Fibroblast of lung (primary cell): ENCODE results near the gene ASTN2. TPM values are rescaled to one million over a fixed set of nuclear protein-coding genes. Genes with fewer than 3 reads are reported as not detected.

Experiments
- DNase-seq, 2 donors: peaks; one replicate each; pipeline versions ENCODE4 v3.0.0 to v3.0.0-alpha.2; 2010; ENCODE audit warnings: low read depth in 2 of 2
- H2AFZ ChIP-seq: 2 replicates; pipeline ENCODE4 v1.5.1; 2012; ENCODE audit warnings: low read length, control low read depth, inconsistent platforms
- H3K27ac ChIP-seq: 2 replicates; pipeline ENCODE4 v1.5.1; 2011; ENCODE audit warnings: low read length, control low read depth; ENCODE audit not compliant: insufficient read depth
- H3K27me3 ChIP-seq: 2 replicates; pipeline ENCODE4 v1.5.1; 2011; ENCODE audit warnings: mild to moderate bottlenecking, low read length; ENCODE audit not compliant: control insufficient read depth, insufficient read depth
- H3K36me3 ChIP-seq: 2 replicates; pipeline ENCODE4 v1.5.1; 2011; ENCODE audit warnings: low read length; ENCODE audit not compliant: control insufficient read depth, insufficient read depth
- H3K4me1 ChIP-seq: 2 replicates; pipeline ENCODE4 v1.5.1; 2011; ENCODE audit warnings: low read length; ENCODE audit not compliant: control insufficient read depth, insufficient read depth; ENCODE audit errors: extremely low read depth
- H3K4me2 ChIP-seq: 2 replicates; pipeline ENCODE4 v1.5.1; 2011; ENCODE audit warnings: low read length, control low read depth; ENCODE audit not compliant: insufficient read depth; ENCODE audit errors: extremely low read depth
- H3K4me3 ChIP-seq, 4 experiments: fragments of 200-600 bp in 1 of 4; sonication (generic) in 1 of 4; replicated peaks in 1 of 4; 2 replicates each; pipeline ENCODE4 v1.5.1; 2011 to 2016; ENCODE audit warnings: low read length in 4 of 4, low read depth in 3 of 4, mild to moderate bottlenecking in 3 of 4, control low read depth in 2 of 4, inconsistent platforms in 1 of 4, mixed read lengths in 1 of 4; ENCODE audit not compliant: insufficient read depth in 1 of 4; ENCODE audit errors: control extremely low read depth in 1 of 4
- H3K79me2 ChIP-seq: 2 replicates; pipeline ENCODE4 v1.5.1; 2012; ENCODE audit warnings: mild to moderate bottlenecking, low read length, inconsistent platforms; ENCODE audit not compliant: control insufficient read depth, insufficient read depth
- H3K9ac ChIP-seq: 2 replicates; pipeline ENCODE4 v1.5.1; 2011; ENCODE audit warnings: mild to moderate bottlenecking, low read length, control low read depth; ENCODE audit not compliant: insufficient read depth
- H3K9me3 ChIP-seq: 2 replicates; pipeline ENCODE4 v1.5.1; 2012; ENCODE audit warnings: low read depth, low read length; ENCODE audit not compliant: control insufficient read depth, insufficient read depth
- H4K20me1 ChIP-seq: 2 replicates; pipeline ENCODE4 v1.5.1; 2011; ENCODE audit warnings: low read length; ENCODE audit not compliant: control insufficient read depth, insufficient read depth; ENCODE audit errors: extremely low read depth
- EZH2 ChIP-seq: IDR thresholded peaks from 2 replicates; pipeline ENCODE4 v1.5.1; 2012; ENCODE audit warnings: low read length, control low read depth, mild to moderate bottlenecking; ENCODE audit errors: missing control alignments
- polyA plus RNA-seq, 2 donors: library from polyadenylated mRNA; depleted of rRNA in 1 of 2; stranded (reverse) in 1 of 2; unstranded in 1 of 2; fragments of >200 nt; gene quantifications; 2 replicates each; pipeline ENCODE4 v1.2.1, GENCODE V29; 2011 to 2012; ENCODE audit warnings: missing spikeins in 1 of 2
- total RNA-seq: library from RNA; depleted of rRNA; stranded (reverse); fragments of >200 nt; gene quantifications from 2 replicates; pipeline ENCODE4 v1.2.1, GENCODE V29; 2014
- TF ChIP-seq, protein P1 (sequence below), 2 donors: IDR thresholded peaks in 1 of 2; conservative IDR thresholded peaks in 1 of 2; 1 replicate in 1 of 2; 2 replicates in 1 of 2; pipeline ENCODE4 v1.5.1; 2011 to 2012; ENCODE audit warnings: low read length in 2 of 2, control low read depth in 1 of 2, inconsistent platforms in 1 of 2, low read depth in 1 of 2, mild to moderate bottlenecking in 1 of 2

Gene ASTN2
- total and polyA plus RNA-seq, 2 donors (not counting 1 experiment from before 2014, with no cell fraction given), result 2.2 to 19.2 TPM

DNA sequence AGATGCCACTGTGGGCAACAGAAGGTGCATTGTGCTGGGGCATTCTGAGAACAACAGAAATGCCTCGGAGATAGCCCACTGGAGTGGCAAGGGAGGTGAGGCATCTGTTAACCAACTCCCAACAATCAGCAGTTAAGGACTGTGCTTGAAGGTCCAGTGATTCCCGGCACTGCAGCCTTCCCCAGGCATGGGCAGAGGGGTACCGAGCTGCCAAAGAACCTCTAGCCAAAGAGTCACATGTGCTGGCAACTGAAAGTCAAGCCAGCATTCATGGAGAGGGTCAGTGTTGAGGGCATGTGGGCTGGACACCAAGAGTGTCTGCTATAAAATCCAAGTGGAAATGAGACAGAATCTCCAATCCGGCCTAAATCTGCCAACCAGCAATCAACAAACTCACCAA lies 149.6 kb downstream of the ASTN2 start:
- no peak for TF ChIP-seq EZH2
- TF ChIP-seq, protein P1, sequence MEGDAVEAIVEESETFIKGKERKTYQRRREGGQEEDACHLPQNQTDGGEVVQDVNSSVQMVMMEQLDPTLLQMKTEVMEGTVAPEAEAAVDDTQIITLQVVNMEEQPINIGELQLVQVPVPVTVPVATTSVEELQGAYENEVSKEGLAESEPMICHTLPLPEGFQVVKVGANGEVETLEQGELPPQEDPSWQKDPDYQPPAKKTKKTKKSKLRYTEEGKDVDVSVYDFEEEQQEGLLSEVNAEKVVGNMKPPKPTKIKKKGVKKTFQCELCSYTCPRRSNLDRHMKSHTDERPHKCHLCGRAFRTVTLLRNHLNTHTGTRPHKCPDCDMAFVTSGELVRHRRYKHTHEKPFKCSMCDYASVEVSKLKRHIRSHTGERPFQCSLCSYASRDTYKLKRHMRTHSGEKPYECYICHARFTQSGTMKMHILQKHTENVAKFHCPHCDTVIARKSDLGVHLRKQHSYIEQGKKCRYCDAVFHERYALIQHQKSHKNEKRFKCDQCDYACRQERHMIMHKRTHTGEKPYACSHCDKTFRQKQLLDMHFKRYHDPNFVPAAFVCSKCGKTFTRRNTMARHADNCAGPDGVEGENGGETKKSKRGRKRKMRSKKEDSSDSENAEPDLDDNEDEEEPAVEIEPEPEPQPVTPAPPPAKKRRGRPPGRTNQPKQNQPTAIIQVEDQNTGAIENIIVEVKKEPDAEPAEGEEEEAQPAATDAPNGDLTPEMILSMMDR (conservative IDR thresholded peaks at IDR 0.05 in 1 of 2, IDR thresholded peaks at IDR 0.05 in 1 of 2; ENCODE audit: low read depth in 1 of 2, low read length in 2 of 2), result no peak

GRCh38 chr9:117258184-117258866 lies 156.5 kb downstream of the ASTN2 start:
- H3K27me3 ChIP-seq, result no peaks in the 10 kb centered on the region
- H3K9me3 ChIP-seq, result no peaks in the 10 kb centered on the region
- H3K4me3 ChIP-seq, result no peak overlapping the region
- H3K4me1 ChIP-seq, result no peaks in the 10 kb centered on the region
- H3K4me2 ChIP-seq, result no peak overlapping the region
- H3K9ac ChIP-seq, result no peak overlapping the region
- no peak for TF ChIP-seq EZH2
- TF ChIP-seq, protein P1 (conservative IDR thresholded peaks at IDR 0.05 in 1 of 2, IDR thresholded peaks at IDR 0.05 in 1 of 2; ENCODE audit: low read depth in 1 of 2, low read length in 2 of 2), result no peak
- no peaks in the 10 kb centered on the region for H4K20me1 ChIP-seq
- no peak overlapping the region for H2AFZ ChIP-seq
- no peak overlapping the region for H3K27ac ChIP-seq
- no peaks in the 10 kb centered on the region for H3K36me3 ChIP-seq
- DNase-seq, result no peak
- no peaks in the 10 kb centered on the region for H3K79me2 ChIP-seq

More for the DNA sequence above, 149.6 kb downstream of the ASTN2 start:
- H3K27ac ChIP-seq, result no peak overlapping the region
- DNase-seq, result no peak
- no peak overlapping the region for H3K4me2 ChIP-seq
- no peak overlapping the region for H3K9ac ChIP-seq
- H3K4me3 ChIP-seq, result no peak overlapping the region
- no peaks in the 10 kb centered on the region for H3K36me3 ChIP-seq
- H3K27me3 ChIP-seq, result no peaks in the 10 kb centered on the region
- H3K79me2 ChIP-seq, result no peaks in the 10 kb centered on the region
- H4K20me1 ChIP-seq, result no peaks in the 10 kb centered on the region
- no peaks in the 10 kb centered on the region for H3K9me3 ChIP-seq
- no peak overlapping the region for H2AFZ ChIP-seq
- H3K4me1 ChIP-seq, result no peaks in the 10 kb centered on the region

GRCh38 chr9:117253261-117253660 lies 161.6 kb downstream of the ASTN2 start:
- H4K20me1 ChIP-seq, result no peaks in the 10 kb centered on the region
- no peak overlapping the region for H3K4me2 ChIP-seq
- no peaks in the 10 kb centered on the region for H3K79me2 ChIP-seq
- no peak overlapping the region for H3K4me3 ChIP-seq
- TF ChIP-seq EZH2, result no peak
- TF ChIP-seq, protein P1 (conservative IDR thresholded peaks at IDR 0.05 in 1 of 2, IDR thresholded peaks at IDR 0.05 in 1 of 2; ENCODE audit: low read depth in 1 of 2, low read length in 2 of 2), result no peak
- H3K9ac ChIP-seq, result no peak overlapping the region
- H3K36me3 ChIP-seq, result no peaks in the 10 kb centered on the region
- H3K4me1 ChIP-seq, result no peaks in the 10 kb centered on the region
- no peaks in the 10 kb centered on the region for H3K27me3 ChIP-seq
- DNase-seq, result no peak
- no peak overlapping the region for H3K27ac ChIP-seq
- H2AFZ ChIP-seq, result no peak overlapping the region
- H3K9me3 ChIP-seq, result no peaks in the 10 kb centered on the region
